Suppressor macrophage (primary cell): ENCODE results near the gene ITGB5.
A peak's percentile ranks its signal among the peaks of the same experiment; 100 is the strongest.

ENCODE experiments used
- DNase-seq, 4 experiments: peaks; one replicate each; pipeline ENCODE4 v3.0.0-alpha.2; 2020 to 2022
- total RNA-seq, 17 experiments: gene quantifications; one replicate each; lab custom pipeline; 2026; ENCODE audit warnings: mixed read lengths in 6 of 17, inconsistent platforms in 3 of 17; lab: John Stamatoyannopoulos, UW

The ITGB5 gene
- 201 to 840 (median 448) reads per million in 17 experiments for total RNA-seq

GRCh38 chr3:124887177-124887931 lies at the start of gene ITGB5:
Gene ITGB5, minus strand, starts transcription at chr3:124887365. Its CDS starts 365 bp downstream, at chr3:124887000.
- peak; percentile 58 to 87 (median 78) for DNase-seq

- no peak for DNase-seq
Measured at GRCh38 chr3:124935794-124936542, 48.8 kb upstream of the ITGB5 start.

DNA sequence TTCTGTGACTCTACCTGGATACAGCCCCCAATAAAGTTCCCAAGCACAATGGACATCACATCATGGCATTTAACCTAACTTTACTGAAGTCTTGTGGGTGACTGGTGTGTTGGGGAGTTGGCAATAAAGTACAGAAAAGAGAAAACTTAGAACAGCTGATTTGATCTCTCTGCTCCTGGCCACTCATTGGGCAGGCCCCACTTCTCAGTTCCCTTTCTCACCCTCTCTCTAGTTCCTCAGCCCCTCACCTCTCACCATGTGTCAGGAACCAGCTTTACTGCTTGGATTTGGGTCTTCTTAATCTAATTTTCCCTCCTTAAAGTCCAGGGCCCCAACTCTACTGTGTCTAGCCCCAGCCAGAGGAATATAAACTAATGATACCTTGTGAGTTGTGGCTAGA lies 48.1 kb upstream of the ITGB5 start:
- peak in 2 of 4 experiments; percentile 13 to 14 for DNase-seq

GRCh38 chr3:124934577-124934976 lies 47.4 kb upstream of the ITGB5 start, which contains the start of gene MUC13:
Gene MUC13, minus strand, starts transcription at chr3:124934751. Its CDS starts 39 bp downstream, at chr3:124934712.
- DNase-seq: no peak

GRCh38 chr3:124928333-124929202 lies 41.4 kb upstream of the ITGB5 start:
- peak; percentile 77 to 84 (median 82) for DNase-seq

GRCh38 chr3:124927574-124928045 lies 40.4 kb upstream of the ITGB5 start:
- DNase-seq: no peak

- DNase-seq: peak; percentile 45 to 78 (median 62)
Measured at GRCh38 chr3:124926426-124927101, 39.4 kb upstream of the ITGB5 start.

DNA sequence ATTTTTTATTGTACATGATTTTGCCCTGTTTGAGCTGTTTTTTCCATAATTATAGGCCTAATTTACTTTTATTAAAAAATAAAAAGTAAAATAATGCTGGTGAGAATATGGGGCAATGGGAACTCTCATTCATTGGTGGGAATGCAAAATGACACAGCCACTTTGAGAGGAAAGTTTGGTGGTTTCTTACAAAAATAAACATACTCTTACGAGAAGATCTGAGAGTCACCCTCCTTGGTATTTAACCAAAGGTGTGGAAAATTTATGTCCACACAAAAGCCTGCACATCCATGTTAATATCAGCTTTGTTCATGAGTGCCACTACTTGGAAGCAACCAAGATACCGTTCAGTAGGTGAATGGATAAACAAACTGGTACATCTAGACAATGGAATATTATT lies 37.6 kb upstream of the ITGB5 start:
- no peak for DNase-seq

- DNase-seq: no peak
Measured at GRCh38 chr3:124923833-124924232, 36.7 kb upstream of the ITGB5 start.

DNA sequence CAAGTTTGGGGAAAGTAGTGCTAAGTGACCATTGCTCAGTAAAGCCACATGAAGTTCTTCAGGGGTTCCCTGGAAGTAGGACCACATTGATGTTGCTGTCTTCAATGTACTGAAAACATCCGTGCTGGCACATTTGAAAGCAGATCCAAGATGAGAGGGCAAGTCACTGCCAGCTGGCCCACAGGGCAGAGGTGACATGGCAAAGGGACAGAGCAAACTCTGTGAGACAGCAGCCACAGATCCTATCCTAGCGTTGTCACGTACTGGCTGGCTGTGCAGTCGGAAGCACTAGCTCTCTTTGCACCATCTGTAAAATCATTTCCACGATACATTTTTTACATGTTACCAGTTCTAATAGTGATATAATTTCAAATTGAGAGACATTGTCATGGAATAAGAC lies 33.6 kb upstream of the ITGB5 start:
- no peak for DNase-seq

GRCh38 chr3:124919756-124920155 lies 32.6 kb upstream of the ITGB5 start:
- DNase-seq: no peak

GRCh38 chr3:124918524-124918923 lies 31.4 kb upstream of the ITGB5 start:
- DNase-seq: no peak

DNA sequence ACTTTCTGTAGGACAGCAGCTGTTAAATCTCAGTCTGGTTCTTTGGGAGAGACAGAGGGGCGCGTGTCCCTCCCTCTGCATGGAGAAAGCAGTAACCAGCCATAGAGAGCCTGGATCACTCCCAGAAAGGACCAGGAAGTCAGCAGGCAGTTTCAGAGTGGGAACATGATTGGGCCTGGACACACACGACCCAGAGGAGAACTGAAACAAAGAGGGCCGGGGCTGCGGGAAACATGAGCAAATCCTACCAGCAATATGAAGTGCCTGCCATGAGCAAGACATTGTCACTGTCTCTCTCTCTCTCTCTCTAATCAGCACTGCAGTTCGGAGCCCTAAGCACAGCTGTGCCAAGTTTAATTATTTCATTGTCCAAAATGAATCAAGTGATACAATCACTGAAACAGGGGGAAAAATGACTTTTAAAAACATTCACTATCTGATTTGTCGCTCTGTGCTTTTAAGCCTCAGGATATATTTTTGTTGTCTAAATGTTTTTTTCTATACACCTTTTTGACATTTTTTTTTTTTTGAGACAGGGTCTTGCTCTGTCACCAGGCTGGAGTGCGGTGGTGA lies 29.8 kb upstream of the ITGB5 start:
- DNase-seq: peak; percentile 48 to 71 (median 64)

DNA sequence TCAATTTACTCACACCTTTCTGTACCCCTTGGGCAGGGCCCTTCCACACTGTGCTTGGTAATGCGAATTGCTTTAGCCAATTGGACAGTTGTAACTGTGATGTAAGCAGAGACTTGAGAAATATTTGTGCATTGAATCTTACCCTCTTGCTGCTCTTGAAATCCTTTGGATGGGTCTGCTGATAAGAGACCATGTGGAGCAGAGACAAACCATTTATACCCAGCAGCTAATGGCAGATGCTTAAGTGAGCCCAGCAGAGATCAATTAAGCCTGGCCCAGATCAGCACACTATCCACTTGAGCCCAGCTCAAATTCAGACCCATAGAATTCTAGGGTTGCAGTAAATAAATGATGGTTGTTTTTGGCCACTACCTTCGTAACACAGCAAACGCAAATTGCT lies 28.1 kb upstream of the ITGB5 start:
- DNase-seq: no peak

DNA sequence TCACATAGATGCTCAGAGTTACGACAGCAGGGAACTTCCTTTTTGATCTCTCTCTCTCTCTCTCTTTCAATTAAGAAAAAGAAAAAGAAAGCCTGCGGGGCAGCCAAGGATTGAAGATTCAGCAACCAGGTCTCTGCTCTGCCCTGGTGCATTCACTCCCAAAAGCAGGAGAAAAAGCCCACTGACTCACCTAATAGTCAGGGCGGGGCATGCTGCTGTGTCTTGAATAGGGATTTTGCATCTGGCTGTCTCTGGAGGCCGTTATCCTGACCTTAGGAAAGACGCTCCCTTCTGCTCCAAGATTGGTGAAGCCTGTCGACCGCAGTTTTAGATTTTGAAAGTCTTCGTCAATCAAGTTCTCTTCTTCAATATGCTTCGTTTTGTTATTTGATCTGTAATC lies 20.8 kb upstream of the ITGB5 start:
- no peak for DNase-seq

- peak in 3 of 4 experiments; percentile 25 to 55 (median 33) for DNase-seq
Measured at GRCh38 chr3:124904835-124905492, 17.8 kb upstream of the ITGB5 start.

DNA sequence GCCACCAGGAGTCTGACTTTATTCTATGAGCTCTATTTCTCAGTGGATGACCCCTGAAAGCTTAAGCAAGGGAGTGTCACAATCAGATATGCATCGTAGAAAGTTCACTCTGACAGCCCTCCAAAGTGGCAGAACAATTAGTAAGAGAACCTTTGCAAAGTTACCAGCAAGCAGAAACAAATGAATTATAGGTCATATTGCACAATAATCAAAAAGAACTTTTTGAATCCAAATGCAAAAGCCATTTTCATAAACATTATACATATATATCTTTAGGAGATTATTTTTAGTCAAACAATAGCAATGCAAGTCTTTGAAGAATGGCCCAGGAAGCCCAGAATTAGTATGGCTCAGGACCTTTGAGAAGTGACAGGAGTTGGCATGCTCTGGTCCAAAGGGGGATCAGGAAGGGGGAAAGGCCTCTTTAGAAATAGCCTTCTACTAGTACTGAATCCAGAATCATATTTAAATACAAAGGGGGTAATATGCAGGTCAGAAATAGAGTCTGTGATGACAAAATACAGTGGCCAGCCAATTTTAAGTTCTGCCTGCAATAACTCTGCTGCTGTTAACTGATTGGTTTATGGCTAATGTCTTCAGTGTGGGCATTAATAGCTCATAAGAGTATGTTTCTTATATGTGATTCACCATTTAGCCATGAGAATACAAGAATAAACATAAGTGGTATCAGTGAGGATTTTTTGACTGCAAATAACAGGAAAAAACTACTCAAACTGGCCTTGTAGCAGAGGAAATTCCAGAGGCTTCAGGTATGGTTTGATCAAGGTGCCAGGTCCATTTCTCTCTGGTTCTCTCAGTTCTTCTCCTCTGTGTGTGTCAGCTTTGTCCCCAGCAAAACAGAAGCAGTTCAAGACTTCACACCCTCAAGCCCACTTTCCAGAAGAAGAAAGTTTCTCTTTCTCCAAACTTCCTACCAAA lies 17.0 kb upstream of the ITGB5 start:
- DNase-seq: no peak

GRCh38 chr3:124896824-124897526 lies 9.8 kb upstream of the ITGB5 start:
- no peak for DNase-seq

DNA sequence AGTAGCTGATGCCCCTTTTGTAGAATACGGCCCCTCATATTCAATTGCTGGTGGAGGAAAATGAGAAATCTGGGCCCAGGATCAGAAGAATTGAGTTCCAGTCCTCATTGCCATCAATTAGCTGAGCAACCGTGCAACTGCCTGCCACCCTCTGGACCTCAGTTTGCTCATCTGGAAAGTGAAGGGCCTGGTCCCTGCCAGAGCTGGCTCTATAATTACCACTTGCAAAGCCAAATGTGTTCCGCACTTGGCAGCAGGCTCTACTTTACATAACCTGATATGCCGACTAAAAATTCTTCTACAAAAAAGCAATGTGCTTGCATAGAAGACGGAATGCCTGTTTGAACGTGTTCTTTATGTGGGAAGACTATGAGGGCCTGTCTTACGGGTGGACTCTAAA lies 8.6 kb upstream of the ITGB5 start:
- no peak for DNase-seq
